ENCODE data around the gene WWOX. TPM values are rescaled to one million over a fixed set of nuclear protein-coding genes. Genes with fewer than 3 reads are reported as not detected.

The WWOX gene
- total and polyA plus RNA-seq, 2 donors (not counting 3 experiments of a cell fraction or from before 2014, with no cell fraction given) = 6.2 to 12.5 TPM

DNA sequence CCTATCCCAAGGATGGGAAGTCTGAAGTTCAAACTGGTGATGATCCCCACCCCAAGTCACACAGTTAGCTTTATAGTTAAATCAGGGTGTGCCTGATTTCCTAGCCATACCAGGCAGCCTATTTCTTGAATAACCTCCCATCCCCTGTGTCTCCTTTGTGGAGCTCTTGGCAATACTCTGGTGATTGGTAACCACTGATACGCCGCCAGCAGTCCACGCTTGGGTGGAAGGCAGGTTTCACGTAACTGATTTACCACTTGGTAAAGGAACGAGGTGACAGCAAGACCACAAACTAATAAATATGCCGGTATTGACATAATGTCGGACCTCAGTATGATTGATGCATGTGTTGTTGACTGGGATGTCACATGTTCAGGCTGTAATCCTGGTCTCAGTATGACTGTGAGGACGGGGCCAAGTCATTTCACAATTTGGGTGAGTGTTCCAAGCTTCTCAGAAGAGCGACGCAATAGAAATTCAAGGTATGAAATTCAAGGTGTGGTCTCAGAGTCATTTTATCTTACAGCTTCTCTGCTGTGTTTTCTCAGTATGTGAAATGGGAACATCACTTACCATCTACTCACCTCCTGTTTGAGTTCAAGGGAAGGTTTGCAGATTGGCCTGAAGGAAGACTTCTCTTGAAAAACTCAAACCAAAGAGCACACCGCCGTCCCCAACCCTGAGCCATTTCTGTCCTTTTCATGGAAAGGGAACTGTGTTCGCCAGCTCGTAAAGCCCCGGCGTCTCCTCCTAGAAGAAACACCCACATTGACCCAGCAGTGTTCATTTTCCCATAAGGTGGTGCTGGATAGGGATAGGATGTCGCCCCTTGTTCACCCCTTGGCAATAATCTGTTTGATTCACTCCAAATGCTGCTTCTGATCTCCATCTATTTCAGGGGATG lies 678.9 kb downstream of the WWOX start:
- TF ChIP-seq FOS (IDR thresholded peaks at IDR 0.05; ENCODE audit: borderline replicate concordance, insufficient read depth, low read length) = no peak
- no peak for TF ChIP-seq POLR2AphosphoS5 (IDR thresholded peaks at IDR 0.05; ENCODE audit: insufficient read depth, low read depth, low read length)
- TF ChIP-seq, protein P1, sequence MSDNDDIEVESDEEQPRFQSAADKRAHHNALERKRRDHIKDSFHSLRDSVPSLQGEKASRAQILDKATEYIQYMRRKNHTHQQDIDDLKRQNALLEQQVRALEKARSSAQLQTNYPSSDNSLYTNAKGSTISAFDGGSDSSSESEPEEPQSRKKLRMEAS (IDR thresholded peaks at IDR 0.05; ENCODE audit: insufficient read depth, insufficient read length) = no peak
- no peak for TF ChIP-seq POLR2A (IDR thresholded peaks at IDR 0.05; ENCODE audit: low read depth, low read length)
- no peak for TF ChIP-seq GATA2 (IDR thresholded peaks at IDR 0.05; ENCODE audit: insufficient read depth, insufficient read length, low read depth, low read length)
- Histone ChIP-seq H3K9me3 (replicated peaks; ENCODE audit: control insufficient read depth, insufficient read depth, low read length) (peaks cover 5% of the 10 kb centered on the region), H3K27ac (ENCODE audit: insufficient read depth, low read depth, low read length) (no peak overlapping the region), H2AFZ (ENCODE audit: low read depth, low read length) (no peak overlapping the region), H3K4me3 (replicated peaks in 1 of 3; ENCODE audit: insufficient read depth in 1 of 3, low read depth in 1 of 3, low read length in 3 of 3) (no peak overlapping the region), H3K9me1 (replicated peaks; ENCODE audit: control insufficient read depth, extremely low read depth, insufficient read depth, low read length) (no peaks in the 10 kb centered on the region), H4K20me1 (replicated peaks; ENCODE audit: control insufficient read depth, extremely low read depth, insufficient read depth, low read length) (no peaks in the 10 kb centered on the region), H3K9ac (replicated peaks; ENCODE audit: extremely low read depth, insufficient read depth, low read length) (no peak overlapping the region), H3K27me3 (ENCODE audit: control insufficient read depth in 2 of 2, insufficient read depth in 2 of 2, low read length in 2 of 2) (no peaks in the 10 kb centered on the region), H3K4me2 (ENCODE audit: insufficient read depth, low read length) (no peak overlapping the region), H3K36me3 (ENCODE audit: control insufficient read depth in 2 of 2, extremely low read depth in 1 of 2, insufficient read depth in 2 of 2, low read length in 2 of 2) (no peaks in the 10 kb centered on the region), H3K79me2 (ENCODE audit: control insufficient read depth, insufficient read depth, low read length) (no peaks in the 10 kb centered on the region), H3K4me1 (ENCODE audit: control insufficient read depth, extremely low read depth, insufficient read depth, low read length) (no peaks in the 10 kb centered on the region)
- CTCF ChIA-PET = no interaction called here
- BruUV-seq (replicated peaks) = no TSS peak
- intact Hi-C loops (cut with micrococcal nuclease) (no loop called here), dilution Hi-C loops (cut with MboI; ENCODE audit: extremely low pct_ligation_motif_present, low sequenced_read_pairs) (no loop called here)
- no peak for FAIRE-seq
- POLR2A ChIA-PET = no interaction called here
- DNase-seq (ENCODE audit: low read depth, low spot score) = no peak

DNA sequence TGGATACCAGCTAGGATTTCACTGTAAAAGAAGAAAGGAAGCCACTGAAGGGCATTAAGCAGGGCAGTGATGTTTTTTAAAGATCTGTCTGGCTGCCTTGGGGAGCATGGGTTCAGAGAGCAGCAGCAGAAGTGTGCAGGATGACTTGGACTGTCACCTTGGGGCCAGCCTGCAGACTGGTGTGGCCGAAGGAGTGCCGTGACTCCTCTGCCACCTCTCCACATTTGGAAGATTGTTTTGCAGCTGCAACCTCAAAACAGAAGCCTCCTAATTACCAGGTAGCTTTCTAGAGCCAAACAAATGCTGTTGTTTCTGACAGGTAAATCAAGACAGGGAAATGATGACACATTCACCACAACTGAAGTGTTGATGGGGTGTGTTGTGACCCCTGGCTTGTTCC lies 681.4 kb downstream of the WWOX start:
- intact Hi-C loops (cut with micrococcal nuclease) = no loop called here
- ChIA-PET POLR2A (no interaction called here), CTCF (no interaction called here)
- FAIRE-seq (no peak), DNase-seq (ENCODE audit: low read depth, low spot score) (no peak)
- Histone ChIP-seq H3K4me2 (ENCODE audit: insufficient read depth, low read length) (no peak overlapping the region), H3K27me3 (ENCODE audit: control insufficient read depth in 2 of 2, insufficient read depth in 2 of 2, low read length in 2 of 2) (no peaks in the 10 kb centered on the region), H3K4me3 (replicated peaks in 1 of 3; ENCODE audit: insufficient read depth in 1 of 3, low read depth in 1 of 3, low read length in 3 of 3) (no peak overlapping the region), H3K79me2 (ENCODE audit: control insufficient read depth, insufficient read depth, low read length) (no peaks in the 10 kb centered on the region), H3K27ac (ENCODE audit: insufficient read depth, low read depth, low read length) (no peak overlapping the region), H3K9me1 (replicated peaks; ENCODE audit: control insufficient read depth, extremely low read depth, insufficient read depth, low read length) (no peaks in the 10 kb centered on the region), H3K9ac (replicated peaks; ENCODE audit: extremely low read depth, insufficient read depth, low read length) (no peak overlapping the region), H3K36me3 (ENCODE audit: control insufficient read depth in 2 of 2, extremely low read depth in 1 of 2, insufficient read depth in 2 of 2, low read length in 2 of 2) (no peaks in the 10 kb centered on the region), H3K9me3 (replicated peaks; ENCODE audit: control insufficient read depth, insufficient read depth, low read length) (peaks cover 2% of the 10 kb centered on the region), H2AFZ (ENCODE audit: low read depth, low read length) (no peak overlapping the region), H3K4me1 (ENCODE audit: control insufficient read depth, extremely low read depth, insufficient read depth, low read length) (no peaks in the 10 kb centered on the region), H4K20me1 (replicated peaks; ENCODE audit: control insufficient read depth, extremely low read depth, insufficient read depth, low read length) (no peaks in the 10 kb centered on the region)
- dilution Hi-C loops (cut with MboI; ENCODE audit: extremely low pct_ligation_motif_present, low sequenced_read_pairs) = no loop called here
- BruUV-seq (replicated peaks) = no TSS peak
- TF ChIP-seq MYC (IDR thresholded peaks at IDR 0.05; ENCODE audit: low read depth, low read length) (no peak), JUN (IDR thresholded peaks at IDR 0.05; ENCODE audit: borderline replicate concordance, insufficient read depth, insufficient read length, low read depth) (no peak), FOS (IDR thresholded peaks at IDR 0.05; ENCODE audit: borderline replicate concordance, insufficient read depth, low read length) (no peak), POLR2AphosphoS5 (IDR thresholded peaks at IDR 0.05; ENCODE audit: insufficient read depth, low read depth, low read length) (no peak)
- TF ChIP-seq, protein P2, sequence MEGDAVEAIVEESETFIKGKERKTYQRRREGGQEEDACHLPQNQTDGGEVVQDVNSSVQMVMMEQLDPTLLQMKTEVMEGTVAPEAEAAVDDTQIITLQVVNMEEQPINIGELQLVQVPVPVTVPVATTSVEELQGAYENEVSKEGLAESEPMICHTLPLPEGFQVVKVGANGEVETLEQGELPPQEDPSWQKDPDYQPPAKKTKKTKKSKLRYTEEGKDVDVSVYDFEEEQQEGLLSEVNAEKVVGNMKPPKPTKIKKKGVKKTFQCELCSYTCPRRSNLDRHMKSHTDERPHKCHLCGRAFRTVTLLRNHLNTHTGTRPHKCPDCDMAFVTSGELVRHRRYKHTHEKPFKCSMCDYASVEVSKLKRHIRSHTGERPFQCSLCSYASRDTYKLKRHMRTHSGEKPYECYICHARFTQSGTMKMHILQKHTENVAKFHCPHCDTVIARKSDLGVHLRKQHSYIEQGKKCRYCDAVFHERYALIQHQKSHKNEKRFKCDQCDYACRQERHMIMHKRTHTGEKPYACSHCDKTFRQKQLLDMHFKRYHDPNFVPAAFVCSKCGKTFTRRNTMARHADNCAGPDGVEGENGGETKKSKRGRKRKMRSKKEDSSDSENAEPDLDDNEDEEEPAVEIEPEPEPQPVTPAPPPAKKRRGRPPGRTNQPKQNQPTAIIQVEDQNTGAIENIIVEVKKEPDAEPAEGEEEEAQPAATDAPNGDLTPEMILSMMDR (IDR thresholded peaks at IDR 0.05; ENCODE audit: extremely low read depth in 1 of 2, insufficient read depth in 1 of 2, low read depth in 1 of 2, low read length in 2 of 2) = no peak
